GM12872 (cell line): Measurements from ENCODE around the gene HNF4A.

Source experiments
- TF ChIP-seq, protein P1 (sequence below): IDR thresholded peaks from 3 replicates; pipeline ENCODE4 v1.5.1; 2011; ENCODE audit warnings: low read depth, mild to moderate bottlenecking, low read length, moderate library complexity; ENCODE audit not compliant: insufficient read depth

HNF4A gene

GRCh38 chr20:44411020-44411756, 55.7 kb downstream of the HNF4A start:
- TF ChIP-seq, protein P1, sequence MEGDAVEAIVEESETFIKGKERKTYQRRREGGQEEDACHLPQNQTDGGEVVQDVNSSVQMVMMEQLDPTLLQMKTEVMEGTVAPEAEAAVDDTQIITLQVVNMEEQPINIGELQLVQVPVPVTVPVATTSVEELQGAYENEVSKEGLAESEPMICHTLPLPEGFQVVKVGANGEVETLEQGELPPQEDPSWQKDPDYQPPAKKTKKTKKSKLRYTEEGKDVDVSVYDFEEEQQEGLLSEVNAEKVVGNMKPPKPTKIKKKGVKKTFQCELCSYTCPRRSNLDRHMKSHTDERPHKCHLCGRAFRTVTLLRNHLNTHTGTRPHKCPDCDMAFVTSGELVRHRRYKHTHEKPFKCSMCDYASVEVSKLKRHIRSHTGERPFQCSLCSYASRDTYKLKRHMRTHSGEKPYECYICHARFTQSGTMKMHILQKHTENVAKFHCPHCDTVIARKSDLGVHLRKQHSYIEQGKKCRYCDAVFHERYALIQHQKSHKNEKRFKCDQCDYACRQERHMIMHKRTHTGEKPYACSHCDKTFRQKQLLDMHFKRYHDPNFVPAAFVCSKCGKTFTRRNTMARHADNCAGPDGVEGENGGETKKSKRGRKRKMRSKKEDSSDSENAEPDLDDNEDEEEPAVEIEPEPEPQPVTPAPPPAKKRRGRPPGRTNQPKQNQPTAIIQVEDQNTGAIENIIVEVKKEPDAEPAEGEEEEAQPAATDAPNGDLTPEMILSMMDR, result no peak

GRCh38 chr20:44411757-44412401, 56.4 kb downstream of the HNF4A start:
- TF ChIP-seq, protein P1, result no peak

GRCh38 chr20:44412402-44413144, 57.1 kb downstream of the HNF4A start:
- TF ChIP-seq, protein P1, result no peak

- TF ChIP-seq, protein P1, result no peak
Observed at GRCh38 chr20:44413575-44414345, 58.3 kb downstream of the HNF4A start.

DNA sequence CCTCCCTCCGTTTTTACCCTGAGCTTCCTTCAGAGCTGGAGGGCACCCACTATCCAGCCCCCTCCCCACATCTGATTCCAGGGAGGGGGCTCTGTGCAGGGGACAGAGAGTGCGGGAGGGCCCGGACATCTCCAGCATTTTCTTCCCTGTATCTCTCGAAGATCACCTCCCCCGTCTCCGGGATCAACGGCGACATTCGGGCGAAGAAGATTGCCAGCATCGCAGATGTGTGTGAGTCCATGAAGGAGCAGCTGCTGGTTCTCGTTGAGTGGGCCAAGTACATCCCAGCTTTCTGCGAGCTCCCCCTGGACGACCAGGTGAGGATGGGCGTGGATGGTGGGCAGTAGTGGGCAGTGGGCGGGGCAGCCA, 58.8 kb downstream of the HNF4A start:
- TF ChIP-seq, protein P1, result no peak

DNA sequence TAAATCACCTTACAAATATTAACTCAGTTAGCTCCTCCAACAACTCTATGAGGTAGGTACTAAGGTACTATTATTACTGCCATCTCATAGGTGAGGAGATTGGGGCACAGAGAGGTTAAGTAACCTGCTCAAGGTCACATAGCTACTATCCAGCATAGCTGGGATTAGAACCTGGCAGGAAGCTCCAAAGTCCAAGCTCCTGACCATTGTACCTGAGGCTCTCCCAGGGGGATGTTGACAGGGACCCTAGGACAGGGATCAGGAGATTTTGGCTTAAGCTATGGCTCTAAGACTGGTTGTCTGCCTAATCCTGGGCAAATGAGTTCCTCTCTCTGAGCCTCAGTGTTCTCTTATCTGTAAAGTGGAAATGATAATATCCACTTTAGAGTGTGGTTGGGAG, 59.3 kb downstream of the HNF4A start:
- TF ChIP-seq, protein P1, result no peak
